LHCN-M2 (cell line): ENCODE data around the gene THG1L. TPM values are rescaled to one million over a fixed set of nuclear protein-coding genes. Genes with fewer than 3 reads are reported as not detected.

Experiments
- DNase-seq: peaks from one replicate; pipeline ENCODE4 v3.0.0-alpha.2; 2012; ENCODE audit warnings: low read depth
- total RNA-seq: library from RNA; depleted of rRNA; stranded (reverse); fragments of >200 nt; gene quantifications from 2 replicates; pipeline ENCODE4 v1.2.3, GENCODE V29; 2014; rRNA removed

The THG1L gene
- total RNA-seq, 1 experiment from 2014 or later = 16.1 TPM

GRCh38 chr5:157758706-157759105 lies 27.5 kb downstream of the THG1L start:
- no peak for DNase-seq

- DNase-seq = peak; percentile 63
Measured at GRCh38 chr5:157761690-157762621, 30.7 kb downstream of the THG1L start.

GRCh38 chr5:157764531-157764930 lies 33.3 kb downstream of the THG1L start:
- DNase-seq = no peak

- DNase-seq = no peak
Measured at GRCh38 chr5:157766442-157766841, 35.2 kb downstream of the THG1L start.

- DNase-seq = no peak
Measured at GRCh38 chr5:157766902-157767301, 35.7 kb downstream of the THG1L start.

GRCh38 chr5:157767689-157768088 lies 36.5 kb downstream of the THG1L start:
- DNase-seq = peak; percentile 39

- DNase-seq = no peak
Measured at GRCh38 chr5:157770665-157771064, 39.4 kb downstream of the THG1L start.

GRCh38 chr5:157772127-157772526 lies 40.9 kb downstream of the THG1L start:
- DNase-seq = no peak

- no peak for DNase-seq
Measured at GRCh38 chr5:157778121-157778805, 47.0 kb downstream of the THG1L start.

GRCh38 chr5:157779221-157779620 lies 48.0 kb downstream of the THG1L start:
- DNase-seq = no peak

- DNase-seq = no peak
Measured at GRCh38 chr5:157785801-157786200, 54.6 kb downstream of the THG1L start.

Other genes with a start within 250 kb of the THG1L start
- gene ADAM19, start 155.6 kb upstream of the THG1L start, total RNA-seq = 71.8 and 89.1 TPM in 2 replicates
- 0.06 TPM in 1 of 2 replicates, not detected in the other for gene SOX30, start 79.0 kb upstream of the THG1L start, total RNA-seq
- gene C5orf52, start 59.9 kb upstream of the THG1L start, total RNA-seq = not detected in 2 replicates
- 5.6 and 5.9 TPM in 2 replicates for gene LSM11, start 12.3 kb downstream of the THG1L start, total RNA-seq
- 52.6 and 64.8 TPM in 2 replicates for gene CLINT1, start 127.7 kb downstream of the THG1L start, total RNA-seq